ENCODE results near the gene DCTPP1.

The DCTPP1 gene

DNA sequence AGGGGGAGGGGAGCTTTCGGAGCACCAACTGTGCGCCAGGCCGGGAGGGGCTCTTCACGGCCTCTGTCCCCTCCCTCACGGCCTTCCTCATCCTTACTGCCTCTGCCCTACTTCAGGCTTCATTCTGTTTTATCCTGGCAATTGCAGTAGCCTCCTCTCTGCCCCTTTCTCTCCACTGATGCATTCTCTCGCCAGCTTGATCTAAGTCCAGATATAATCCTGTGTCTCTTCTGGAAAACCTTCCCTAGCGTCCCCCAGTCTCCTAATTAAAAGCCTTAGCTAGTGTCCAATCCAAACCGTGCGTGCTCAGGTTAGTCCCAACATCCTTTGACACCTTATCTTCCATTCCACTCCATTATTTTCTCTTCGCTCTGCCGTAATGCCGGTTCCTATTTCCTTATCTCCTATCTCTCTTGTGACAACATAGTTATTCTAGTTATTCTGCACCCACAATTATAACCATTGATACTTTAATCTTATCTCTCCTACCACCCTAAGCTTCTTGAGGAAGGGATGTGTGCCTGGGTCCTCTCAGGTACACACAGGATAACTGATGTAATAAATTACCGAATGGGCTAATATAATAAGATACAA, 33.7 kb downstream of the DCTPP1 start:
- H3K27me3 ChIP-seq (ENCODE audit: insufficient read depth, low read depth, severe bottlenecking): no peaks in the 10 kb centered on the region
- no peak for DNase-seq
- H3K36me3 ChIP-seq: peaks cover 29% of the 10 kb centered on the region
- H3K4me3 ChIP-seq (ENCODE audit: low read depth, low read length): peak overlapping the region; percentile 74
- TF ChIP-seq, protein P1, sequence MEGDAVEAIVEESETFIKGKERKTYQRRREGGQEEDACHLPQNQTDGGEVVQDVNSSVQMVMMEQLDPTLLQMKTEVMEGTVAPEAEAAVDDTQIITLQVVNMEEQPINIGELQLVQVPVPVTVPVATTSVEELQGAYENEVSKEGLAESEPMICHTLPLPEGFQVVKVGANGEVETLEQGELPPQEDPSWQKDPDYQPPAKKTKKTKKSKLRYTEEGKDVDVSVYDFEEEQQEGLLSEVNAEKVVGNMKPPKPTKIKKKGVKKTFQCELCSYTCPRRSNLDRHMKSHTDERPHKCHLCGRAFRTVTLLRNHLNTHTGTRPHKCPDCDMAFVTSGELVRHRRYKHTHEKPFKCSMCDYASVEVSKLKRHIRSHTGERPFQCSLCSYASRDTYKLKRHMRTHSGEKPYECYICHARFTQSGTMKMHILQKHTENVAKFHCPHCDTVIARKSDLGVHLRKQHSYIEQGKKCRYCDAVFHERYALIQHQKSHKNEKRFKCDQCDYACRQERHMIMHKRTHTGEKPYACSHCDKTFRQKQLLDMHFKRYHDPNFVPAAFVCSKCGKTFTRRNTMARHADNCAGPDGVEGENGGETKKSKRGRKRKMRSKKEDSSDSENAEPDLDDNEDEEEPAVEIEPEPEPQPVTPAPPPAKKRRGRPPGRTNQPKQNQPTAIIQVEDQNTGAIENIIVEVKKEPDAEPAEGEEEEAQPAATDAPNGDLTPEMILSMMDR (IDR thresholded peaks at IDR 0.05; ENCODE audit: low read depth, low read length): no peak
- H3K9me3 ChIP-seq (ENCODE audit: severe bottlenecking): no peaks in the 10 kb centered on the region
- peak overlapping the region; percentile 98 for H3K27ac ChIP-seq

DNA sequence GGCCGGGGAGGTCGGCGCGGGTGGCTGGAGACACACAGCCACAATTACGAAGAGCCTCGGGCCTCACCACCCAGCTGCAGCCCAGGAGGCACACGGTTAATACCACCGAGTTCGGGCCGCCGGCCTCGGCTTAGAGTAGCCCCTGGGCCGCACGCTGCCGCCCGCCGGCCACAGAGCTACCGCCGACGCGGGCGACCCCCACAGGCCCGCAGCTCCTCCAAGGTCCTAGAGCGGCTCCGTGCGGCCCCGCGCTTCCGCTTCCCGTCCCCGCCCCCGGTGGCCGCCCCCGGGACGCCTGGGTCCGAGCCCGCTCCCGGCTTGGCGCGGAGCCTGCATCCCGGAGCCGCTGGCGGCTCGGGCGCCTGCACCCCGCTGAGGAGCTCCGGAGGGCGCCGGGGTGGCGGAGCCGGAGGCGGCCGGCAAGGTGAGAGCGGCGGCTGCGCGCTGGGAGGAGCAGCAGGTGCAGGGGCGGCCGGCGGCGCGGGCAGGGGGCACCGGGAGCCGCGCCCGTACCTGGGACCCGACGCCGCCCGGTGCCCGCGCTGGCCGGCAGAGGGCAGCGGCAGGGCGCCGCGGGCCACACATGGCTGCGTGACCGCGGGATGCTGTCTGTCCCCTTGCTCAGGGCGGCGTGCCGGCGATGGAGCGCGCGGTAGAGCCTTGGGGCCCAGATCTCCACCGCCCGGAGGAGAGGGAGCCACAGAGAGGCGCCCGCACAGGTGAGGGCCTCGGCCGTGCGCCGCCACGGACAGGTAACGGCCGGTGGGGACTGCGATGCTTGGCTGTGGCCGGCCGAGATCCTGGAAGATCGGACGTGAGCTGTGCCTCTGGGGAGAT, 34.5 kb downstream of the DCTPP1 start, which contains the start of gene ZNF48:
Gene ZNF48 (plus strand): TSS at position 266 of the 837 bp plus-strand sequence. CDS start 375 bp downstream, at position 641.
- Histone ChIP-seq H3K27ac (peak within 1 kb of the TSS; percentile 98), H3K36me3 (peaks cover 29% of the 10 kb centered on the region), H3K27me3 (ENCODE audit: insufficient read depth, low read depth, severe bottlenecking) (no peaks in the 10 kb centered on the region), H3K9me3 (ENCODE audit: severe bottlenecking) (no peaks in the 10 kb centered on the region), H3K4me3 (ENCODE audit: low read depth, low read length) (peak within 1 kb of the TSS; percentile 74)
- TF ChIP-seq, protein P1 (IDR thresholded peaks at IDR 0.05; ENCODE audit: low read depth, low read length): peak; percentile 64
- peak; percentile 92 for DNase-seq

DNA sequence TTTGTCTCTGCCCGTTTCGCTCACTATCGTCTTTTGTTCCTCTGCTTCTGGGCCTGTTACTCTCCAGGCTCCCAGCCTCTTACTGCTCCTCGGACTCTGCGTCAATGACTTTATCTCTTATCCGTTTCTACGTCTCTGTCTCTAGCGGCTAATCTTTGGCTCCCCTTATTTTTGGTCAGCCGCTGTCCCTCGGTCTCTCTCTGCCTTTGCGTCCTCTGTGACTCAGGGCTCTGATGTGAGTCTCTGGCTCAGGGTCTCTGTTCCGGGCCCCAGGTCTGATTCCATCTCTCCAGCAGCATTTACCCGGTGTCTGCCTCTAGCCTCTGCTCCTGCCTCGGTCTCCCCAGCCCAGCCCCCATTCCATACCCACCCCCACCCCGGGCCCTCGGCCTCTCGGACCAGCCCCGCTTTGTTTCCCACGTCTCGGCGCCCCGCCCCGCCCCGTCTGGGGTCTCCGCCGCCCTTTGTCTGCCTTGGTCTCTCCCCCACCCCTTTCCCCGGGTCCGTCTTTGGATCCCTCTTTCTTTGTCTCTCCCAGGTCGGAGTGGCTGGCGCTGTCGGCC, 35.2 kb downstream of the DCTPP1 start:
- H3K4me3 ChIP-seq (ENCODE audit: low read depth, low read length): peak overlapping the region; percentile 74
- no peak for DNase-seq
- peak overlapping the region; percentile 98 for H3K27ac ChIP-seq
- no peaks in the 10 kb centered on the region for H3K9me3 ChIP-seq (ENCODE audit: severe bottlenecking)
- TF ChIP-seq, protein P1 (IDR thresholded peaks at IDR 0.05; ENCODE audit: low read depth, low read length): no peak
- H3K27me3 ChIP-seq (ENCODE audit: insufficient read depth, low read depth, severe bottlenecking): no peaks in the 10 kb centered on the region
- peaks cover 29% of the 10 kb centered on the region for H3K36me3 ChIP-seq

DNA sequence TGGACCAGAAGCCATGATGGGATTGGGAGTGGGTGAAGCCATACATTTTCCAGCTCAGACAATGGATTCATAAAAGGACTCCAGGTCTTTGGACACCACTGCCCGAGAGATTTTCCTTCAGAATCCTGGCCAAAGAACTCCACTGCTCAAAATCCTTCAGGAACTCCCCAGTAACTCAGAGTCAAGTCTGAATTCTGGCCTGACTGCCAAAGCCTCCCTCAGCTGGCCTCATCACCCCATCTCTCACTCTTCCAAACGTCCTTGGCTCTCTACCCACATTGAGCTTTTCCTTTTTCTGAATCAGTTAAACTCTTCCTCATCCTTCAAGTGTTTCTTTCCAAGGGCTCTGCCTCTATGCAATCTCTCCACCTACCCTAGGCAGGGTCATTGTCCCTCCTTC, 46.3 kb downstream of the DCTPP1 start:
- TF ChIP-seq, protein P1 (IDR thresholded peaks at IDR 0.05; ENCODE audit: low read depth, low read length): no peak
- Histone ChIP-seq H3K9me3 (ENCODE audit: severe bottlenecking) (no peaks in the 10 kb centered on the region), H3K36me3 (peaks cover 4% of the 10 kb centered on the region), H3K4me3 (ENCODE audit: low read depth, low read length) (no peak overlapping the region), H3K27ac (no peak overlapping the region), H3K27me3 (ENCODE audit: insufficient read depth, low read depth, severe bottlenecking) (no peaks in the 10 kb centered on the region)
- no peak for DNase-seq

- Histone ChIP-seq H3K27me3 (ENCODE audit: insufficient read depth, low read depth, severe bottlenecking) (no peaks in the 10 kb centered on the region), H3K9me3 (ENCODE audit: severe bottlenecking) (no peaks in the 10 kb centered on the region), H3K27ac (no peak within 1 kb of the TSS), H3K4me3 (ENCODE audit: low read depth, low read length) (no peak within 1 kb of the TSS), H3K36me3 (peaks cover 4% of the 10 kb centered on the region)
- DNase-seq: no peak
- TF ChIP-seq, protein P1 (IDR thresholded peaks at IDR 0.05; ENCODE audit: low read depth, low read length): no peak
These were observed 47.5 kb downstream of the DCTPP1 start, which contains the start of gene SEPTIN1 for GRCh38 chr16:30382111-30382881. Gene SEPTIN1, minus strand, starts transcription at chr16:30382561. Its CDS starts 19 bp downstream, at chr16:30382542.
